T-cell (primary cell): ENCODE data around the gene PLS3. TPM values are rescaled to one million over a fixed set of nuclear protein-coding genes. Genes with fewer than 3 reads are reported as not detected.

Source experiments
- ATAC-seq, 4 experiments: fragments of 200-7000 bp in 3 of 4; fragments of 150-1000 bp in 1 of 4; cut with Tn5 transposase; replicated peaks in 1 of 4; 1 replicate in 3 of 4; 2 replicates in 1 of 4; pipeline ENCODE4 v1.10.0; 2021; ENCODE audit warnings: moderate library complexity in 3 of 4, mild to moderate bottlenecking in 2 of 4, moderate number of reproducible peaks in 1 of 4
- CTCF ChIA-PET, 2 donors: fragments of 300-600 bp; sonication (Branson Sonifier 250); formaldehyde crosslinking; loops; one replicate each; lab custom pipeline; 2022; ENCODE audit warnings: antibody characterized with exemption in 2 of 2; lab: Charles Lee
- POLR2A ChIA-PET, 2 donors: fragments of 300-600 bp; sonication (Branson Sonifier 250); formaldehyde crosslinking; loops; one replicate each; lab custom pipeline; 2022; ENCODE audit warnings: antibody characterized with exemption in 2 of 2; lab: Charles Lee
- DNase-seq, 35 experiments: peaks; one replicate each; pipeline versions ENCODE4 v3.0.0 to v3.0.0-alpha.2; 2013 to 2023
- H3K27ac ChIP-seq: one replicate; pipeline ENCODE4 v1.5.1; 2013; ENCODE audit warnings: low read length
- H3K27me3 ChIP-seq, 2 experiments: replicated peaks in 1 of 2; 1 replicate in 1 of 2; 2 replicates in 1 of 2; pipeline versions ENCODE4 v1.6.1 to v1.7.0; 2013; ENCODE audit warnings: low read length in 1 of 2, mixed read lengths in 1 of 2; ENCODE audit not compliant: control insufficient read depth in 2 of 2, insufficient read depth in 2 of 2; ENCODE audit errors: extremely low read depth in 1 of 2
- H3K36me3 ChIP-seq, 2 donors: 1 replicate in 1 of 2; 2 replicates in 1 of 2; pipeline versions ENCODE4 v1.6.1 to v1.7.0; 2013; ENCODE audit warnings: low read length in 1 of 2; ENCODE audit not compliant: control insufficient read depth in 2 of 2, insufficient read depth in 1 of 2; ENCODE audit errors: extremely low read depth in 1 of 2
- H3K4me1 ChIP-seq, 2 experiments: 1 replicate in 1 of 2; 2 replicates in 1 of 2; pipeline versions ENCODE4 v1.6.1 to v1.7.0; 2013; ENCODE audit warnings: low read length in 2 of 2, mixed read lengths in 1 of 2; ENCODE audit not compliant: insufficient read depth in 2 of 2, control insufficient read depth in 1 of 2; ENCODE audit errors: extremely low read depth in 1 of 2
- H3K4me3 ChIP-seq, 2 donors: 1 replicate in 1 of 2; 2 replicates in 1 of 2; pipeline versions ENCODE4 v1.5.1 to v1.7.0; 2013; ENCODE audit warnings: mild to moderate bottlenecking in 2 of 2, low read length in 1 of 2, moderate library complexity in 1 of 2; ENCODE audit not compliant: control insufficient read depth in 1 of 2; ENCODE audit errors: extremely low read depth in 1 of 2
- H3K9me3 ChIP-seq: 2 replicates; pipeline ENCODE4 v1.7.0; 2013
- H3K27ac Mint-ChIP-seq, 2 donors: one replicate each; pipeline ENCODE4 v1.8.0; 2020 to 2021; ENCODE audit warnings: mild to moderate bottlenecking in 2 of 2, mixed read lengths in 2 of 2
- H3K27me3 Mint-ChIP-seq, 2 donors: one replicate each; pipeline ENCODE4 v1.8.0; 2021 to 2022; ENCODE audit warnings: mixed read lengths in 2 of 2
- H3K36me3 Mint-ChIP-seq: one replicate; pipeline ENCODE4 v1.8.0; 2021; ENCODE audit warnings: mixed read lengths
- H3K4me1 Mint-ChIP-seq, 3 donors: one replicate each; pipeline ENCODE4 v1.8.0; 2020 to 2022; ENCODE audit warnings: mixed read lengths in 3 of 3, mild to moderate bottlenecking in 1 of 3
- H3K4me3 Mint-ChIP-seq, 3 donors: one replicate each; pipeline ENCODE4 v1.8.0; 2020 to 2022; ENCODE audit warnings: mild to moderate bottlenecking in 3 of 3, mixed read lengths in 3 of 3, moderate library complexity in 3 of 3
- H3K9me3 Mint-ChIP-seq, 3 donors: one replicate each; pipeline ENCODE4 v1.8.0; 2020 to 2022; ENCODE audit warnings: mixed read lengths in 3 of 3
- WGBS: methylation state at CpG from one replicate; pipeline ENCODE4 v1.1.5; 2013; ENCODE audit warnings: missing lambda C conversion rate; ENCODE audit not compliant: insufficient coverage; 5-methylcytosine and 5-hydroxymethylcytosine counted together
- total RNA-seq, 35 experiments: library from RNA in 6 of 35; stranded (reverse) in 6 of 35; fragments of 120-200 nt in 1 of 35; gene quantifications; one replicate each; pipeline versions ENCODE4 v1.2.1 to v1.2.4 and lab custom pipeline; 2013 to 2026

Gene PLS3
- total RNA-seq, 5 donors from 2014 or later (not counting 1 experiment from before 2014, with no cell fraction given) = 0.30 to 1.3 (median 0.73) TPM

GRCh38 chrX:115650916-115651315 is 89.9 kb downstream of the PLS3 start:
- H3K27me3 ChIP-seq = no peaks in the 10 kb centered on the region
- Mint-ChIP-seq H3K27ac (no peak overlapping the region), H3K27me3 (peaks cover 0 to 7% of the 10 kb centered on the region in 2 donors), H3K4me3 (no peak overlapping the region), H3K9me3 (no peaks in the 10 kb centered on the region), H3K4me1 (no peaks in the 10 kb centered on the region), H3K36me3 (no peaks in the 10 kb centered on the region)
- ChIA-PET POLR2A (no interaction called here), CTCF (interaction anchor here in 1 of 2 donors (0.8 kb wide), 1 partner anchor 9 kb away, joined by 3 read pairs; no protein-coding TSS in a partner anchor)
- peak in 3 of 35 experiments; percentile 0 to 6 (median 2) for DNase-seq
- ATAC-seq = no peak
- no peaks in the 10 kb centered on the region for H3K36me3 ChIP-seq
- no peaks in the 10 kb centered on the region for H3K9me3 ChIP-seq
- no peaks in the 10 kb centered on the region for H3K4me1 ChIP-seq
- WGBS = no CpG with 5 or more reads among the region's 2 CpGs
- H3K4me3 ChIP-seq = no peak overlapping the region
- H3K27ac ChIP-seq = no peak overlapping the region

- CTCF ChIA-PET = no interaction called here
- H3K36me3 Mint-ChIP-seq = no peaks in the 10 kb centered on the region
- H3K4me1 Mint-ChIP-seq = no peaks in the 10 kb centered on the region
- DNase-seq (no peak), ATAC-seq (no peak)
- no peak overlapping the region for H3K4me3 Mint-ChIP-seq
- WGBS = 100% methylated on average over 1 of the region's 5 CpGs
- Histone ChIP-seq H3K4me3 (no peak overlapping the region), H3K36me3 (no peaks in the 10 kb centered on the region), H3K4me1 (no peaks in the 10 kb centered on the region), H3K27me3 (no peaks in the 10 kb centered on the region), H3K27ac (no peak overlapping the region), H3K9me3 (no peaks in the 10 kb centered on the region)
- H3K9me3 Mint-ChIP-seq = no peaks in the 10 kb centered on the region
- peaks cover 0 to 12% of the 10 kb centered on the region in 2 donors for H3K27me3 Mint-ChIP-seq
- POLR2A ChIA-PET = no interaction called here
- no peak overlapping the region for H3K27ac Mint-ChIP-seq
These were observed 91.2 kb downstream of the PLS3 start for GRCh38 chrX:115652221-115652620.

DNA sequence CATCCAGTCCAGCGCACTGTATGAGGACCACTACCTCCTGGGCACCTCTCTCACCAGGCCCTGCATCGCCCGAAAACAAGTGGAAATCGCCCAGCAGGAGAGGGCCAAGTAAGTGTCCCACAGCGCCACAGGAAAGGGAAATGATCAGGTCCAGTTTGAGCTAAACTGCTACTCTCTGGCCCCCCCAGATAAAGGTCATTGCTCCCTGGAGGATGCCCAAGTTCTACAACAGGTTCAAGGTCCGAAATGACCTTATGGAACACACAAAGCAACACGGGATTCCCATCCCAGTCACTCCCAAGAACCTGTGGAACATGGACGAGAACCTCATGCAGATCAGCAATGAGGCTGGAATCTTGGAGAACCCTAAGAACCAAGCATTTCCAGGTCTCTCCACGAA is 104.1 kb downstream of the PLS3 start:
- POLR2A ChIA-PET = no interaction called here
- no peaks in the 10 kb centered on the region for H3K4me1 Mint-ChIP-seq
- H3K4me3 Mint-ChIP-seq = no peak overlapping the region
- ATAC-seq (no peak), DNase-seq (no peak)
- 94% methylated on average over 3 of the region's 9 CpGs for WGBS
- no peaks in the 10 kb centered on the region for H3K9me3 ChIP-seq
- no peaks in the 10 kb centered on the region for H3K27me3 ChIP-seq
- peaks cover 0 to 8% of the 10 kb centered on the region in 2 donors for H3K27me3 Mint-ChIP-seq
- CTCF ChIA-PET = no interaction called here
- no peaks in the 10 kb centered on the region for H3K9me3 Mint-ChIP-seq
- H3K4me3 ChIP-seq = no peak overlapping the region
- no peaks in the 10 kb centered on the region for H3K36me3 Mint-ChIP-seq
- no peak overlapping the region for H3K27ac Mint-ChIP-seq
- H3K36me3 ChIP-seq = no peaks in the 10 kb centered on the region
- H3K4me1 ChIP-seq = no peaks in the 10 kb centered on the region
- H3K27ac ChIP-seq = no peak overlapping the region

DNA sequence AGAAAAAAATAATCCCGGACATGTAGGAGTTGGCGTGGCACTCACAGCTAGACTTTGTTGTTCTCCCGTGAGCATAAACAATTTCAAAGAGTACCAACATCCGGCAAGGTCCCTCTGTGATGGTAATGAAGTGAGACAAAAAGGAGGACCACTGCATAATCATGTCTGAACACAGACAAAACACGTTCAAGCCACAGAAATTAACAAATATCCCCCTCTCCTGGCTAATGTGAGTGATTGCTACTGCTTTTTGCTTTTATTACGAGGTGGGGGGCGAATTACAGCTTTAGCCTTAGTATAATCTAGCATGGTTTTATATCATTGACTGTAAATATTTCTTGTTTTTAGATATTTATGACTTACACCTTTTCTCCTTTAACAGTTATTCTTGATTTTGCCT is 118.5 kb downstream of the PLS3 start:
- Histone ChIP-seq H3K4me1 (no peaks in the 10 kb centered on the region), H3K27ac (no peak overlapping the region), H3K36me3 (no peaks in the 10 kb centered on the region), H3K4me3 (no peak overlapping the region), H3K9me3 (no peaks in the 10 kb centered on the region), H3K27me3 (no peaks in the 10 kb centered on the region)
- H3K4me3 Mint-ChIP-seq = no peak overlapping the region
- no peaks in the 10 kb centered on the region for H3K4me1 Mint-ChIP-seq
- H3K9me3 Mint-ChIP-seq = no peaks in the 10 kb centered on the region
- ChIA-PET POLR2A (no interaction called here), CTCF (no interaction called here)
- no CpG with 5 or more reads among the region's 7 CpGs for WGBS
- DNase-seq (no peak), ATAC-seq (no peak)
- peaks cover 0 to 6% of the 10 kb centered on the region in 2 donors for H3K27me3 Mint-ChIP-seq
- H3K27ac Mint-ChIP-seq = no peak overlapping the region
- H3K36me3 Mint-ChIP-seq = no peaks in the 10 kb centered on the region

- Histone ChIP-seq H3K4me3 (no peak overlapping the region), H3K4me1 (no peaks in the 10 kb centered on the region), H3K9me3 (no peaks in the 10 kb centered on the region), H3K27ac (no peak overlapping the region), H3K36me3 (no peaks in the 10 kb centered on the region), H3K27me3 (no peaks in the 10 kb centered on the region)
- peaks cover 0 to 8% of the 10 kb centered on the region in 2 donors for H3K27me3 Mint-ChIP-seq
- peaks cover 0 to 2% (median 2%) of the 10 kb centered on the region in 3 donors for H3K4me1 Mint-ChIP-seq
- POLR2A ChIA-PET = no interaction called here
- no peaks in the 10 kb centered on the region for H3K9me3 Mint-ChIP-seq
- H3K4me3 Mint-ChIP-seq = no peak overlapping the region
- no peak overlapping the region for H3K27ac Mint-ChIP-seq
- H3K36me3 Mint-ChIP-seq = no peaks in the 10 kb centered on the region
- no CpG with 5 or more reads among the region's 4 CpGs for WGBS
- DNase-seq (no peak), ATAC-seq (no peak)
- CTCF ChIA-PET = no interaction called here
These were observed 126.6 kb downstream of the PLS3 start for GRCh38 chrX:115687595-115687994.

DNA sequence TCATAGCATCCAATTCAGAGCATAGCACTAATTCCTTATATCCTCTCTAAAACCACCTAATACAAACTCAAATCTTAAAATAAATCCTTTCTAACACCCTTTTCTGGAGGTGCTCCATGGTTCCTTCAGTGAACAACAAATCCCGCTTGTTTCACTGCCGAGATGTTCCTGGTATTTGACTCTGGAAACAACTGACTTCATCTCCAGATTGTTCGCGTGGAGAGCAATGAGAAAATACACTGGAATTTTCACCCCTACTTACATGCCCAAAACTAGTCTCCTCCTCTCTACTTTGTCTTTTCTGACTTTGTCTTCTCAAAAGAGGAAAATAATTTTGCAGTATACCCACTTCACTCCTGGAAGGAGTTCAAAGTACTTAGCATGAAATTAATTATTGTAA is 129.0 kb downstream of the PLS3 start:
- H3K27ac Mint-ChIP-seq = no peak overlapping the region
- Histone ChIP-seq H3K9me3 (no peaks in the 10 kb centered on the region), H3K4me1 (no peaks in the 10 kb centered on the region), H3K27me3 (no peaks in the 10 kb centered on the region), H3K36me3 (no peaks in the 10 kb centered on the region), H3K27ac (no peak overlapping the region), H3K4me3 (no peak overlapping the region)
- H3K4me3 Mint-ChIP-seq = no peak overlapping the region
- WGBS = 92% methylated on average over 2 of the region's 4 CpGs
- ATAC-seq = no peak
- CTCF ChIA-PET = interaction anchor here in 1 of 2 donors (1.0 kb wide), 1 partner anchor 8 kb away, joined by 4 read pairs; no protein-coding TSS in a partner anchor
- no peak for DNase-seq
- peaks cover 0 to 2% (median 2%) of the 10 kb centered on the region in 3 donors for H3K4me1 Mint-ChIP-seq
- no peaks in the 10 kb centered on the region for H3K36me3 Mint-ChIP-seq
- peaks cover 0 to 19% of the 10 kb centered on the region in 2 donors for H3K27me3 Mint-ChIP-seq
- POLR2A ChIA-PET = no interaction called here
- H3K9me3 Mint-ChIP-seq = no peaks in the 10 kb centered on the region
